Keratinocyte (primary cell): ENCODE measurements around the gene TCEA2.

Experiments
- CTCF ChIP-seq, 3 experiments: IDR thresholded peaks in 1 of 3; conservative IDR thresholded peaks in 1 of 3; optimal IDR thresholded peaks in 1 of 3; 2 replicates in 2 of 3; 3 replicates in 1 of 3; pipeline versions ENCODE3 to v1.5.1; 2011; ENCODE audit warnings: low read length in 3 of 3, mild to moderate bottlenecking in 3 of 3, moderate library complexity in 2 of 3, control low read depth in 1 of 3, inconsistent platforms in 1 of 3; ENCODE audit not compliant: insufficient read depth in 2 of 3; ENCODE audit errors: extremely low read depth in 1 of 3
- EZH2 ChIP-seq: IDR thresholded peaks from one replicate; pipeline ENCODE4 v1.6.1; 2012; ENCODE audit warnings: inconsistent platforms, mild to moderate bottlenecking, low read length, moderate library complexity

GRCh38 chr20:64104667-64105451 lies 41.9 kb downstream of the TCEA2 start:
- TF ChIP-seq CTCF (optimal IDR thresholded peaks at IDR 0.05 in 1 of 3, IDR thresholded peaks at IDR 0.05 in 1 of 3, conservative IDR thresholded peaks at IDR 0.05 in 1 of 3; ENCODE audit: extremely low read depth in 1 of 3, insufficient read depth in 2 of 3, low read length in 3 of 3) (no peak), EZH2 (no peak)
